Umbilical cord (tissue), 2 donors: ENCODE results near the gene ZBTB16. TPM values are rescaled to one million over a fixed set of nuclear protein-coding genes. Genes with fewer than 3 reads are reported as not detected.

ENCODE experiments used
- DNase-seq: peaks from one replicate; pipeline ENCODE4 v3.0.0-alpha.2; 2015; ENCODE audit warnings: low spot score
- total RNA-seq: library from RNA; depleted of rRNA; stranded (reverse); fragments of >200 nt; gene quantifications from one replicate; pipeline ENCODE4 v1.2.3, GENCODE V29; 2014; ENCODE audit warnings: low replicate concordance; ENCODE audit not compliant: insufficient read depth

Gene ZBTB16
- total RNA-seq, 1 donor from 2014 or later, result 83.3 TPM

DNA sequence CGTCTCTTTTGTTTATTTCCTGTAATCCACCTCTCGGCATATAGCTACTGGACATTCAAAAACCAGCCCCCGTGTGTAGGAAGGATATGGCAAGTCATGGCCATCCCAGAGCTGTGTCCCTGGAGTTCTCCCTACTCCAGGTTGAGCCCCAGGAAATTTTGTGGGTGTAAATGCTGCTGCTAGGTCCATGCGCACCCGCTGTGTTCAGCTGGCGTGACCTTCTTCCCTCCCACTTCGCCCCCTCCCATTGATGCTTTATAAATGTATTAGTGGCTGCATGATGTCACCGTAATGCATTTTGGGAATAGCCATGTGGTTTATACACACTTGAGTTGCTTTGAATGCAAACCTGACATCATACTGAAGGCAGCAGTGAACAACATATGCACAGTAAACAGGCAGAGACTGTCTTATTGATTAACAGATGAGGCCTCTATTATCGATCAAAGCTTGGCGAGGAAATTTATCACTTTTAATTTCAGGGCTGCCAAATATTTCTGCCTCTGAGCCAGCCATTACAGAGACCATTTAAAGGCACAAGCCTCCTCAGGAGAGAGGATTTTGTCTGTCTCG lies 123.0 kb downstream of the ZBTB16 start:
- DNase-seq, result no peak

DNA sequence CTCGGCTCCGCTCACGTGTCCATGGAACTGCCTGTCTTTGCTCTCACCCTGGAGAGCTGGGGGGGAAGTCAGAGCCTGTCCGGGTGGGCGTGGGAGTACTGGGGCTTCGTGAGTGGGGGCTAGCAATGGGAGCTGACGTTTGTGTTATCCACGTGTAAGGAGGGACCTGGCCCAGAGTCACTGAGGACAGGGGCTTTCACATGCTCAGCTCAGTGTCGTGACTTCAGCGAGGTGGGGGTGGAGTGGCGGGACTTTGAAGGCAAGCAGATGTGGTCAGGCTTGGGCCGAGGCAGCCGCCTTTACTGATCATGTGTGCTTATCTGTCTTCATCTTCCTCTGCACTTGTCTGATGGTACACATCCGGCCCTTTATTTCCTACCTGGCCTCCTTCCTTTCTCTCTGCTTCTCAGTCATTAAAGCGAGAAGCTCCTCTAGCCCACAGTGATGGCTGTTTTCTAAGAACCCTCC lies 123.6 kb downstream of the ZBTB16 start:
- DNase-seq, result no peak

DNA sequence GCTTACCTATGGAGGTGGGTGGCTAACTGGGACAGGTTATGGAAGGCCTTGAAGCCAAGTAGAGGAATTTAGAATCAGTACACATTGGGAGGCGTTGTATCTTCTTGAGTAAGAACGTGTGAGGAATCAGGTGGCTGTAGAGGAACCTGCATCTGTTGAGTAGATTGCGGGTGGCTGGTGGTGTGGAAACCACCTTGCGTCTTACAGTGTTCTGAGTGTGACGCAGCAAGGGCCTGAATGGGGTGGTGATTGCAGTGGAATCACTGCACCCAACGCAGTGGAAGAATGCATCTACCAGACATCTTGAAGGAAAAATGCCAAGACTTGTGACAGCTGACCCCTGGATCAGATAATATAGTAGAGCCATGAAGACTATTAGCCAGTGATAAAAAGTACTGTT lies 125.9 kb downstream of the ZBTB16 start:
- no peak for DNase-seq

DNA sequence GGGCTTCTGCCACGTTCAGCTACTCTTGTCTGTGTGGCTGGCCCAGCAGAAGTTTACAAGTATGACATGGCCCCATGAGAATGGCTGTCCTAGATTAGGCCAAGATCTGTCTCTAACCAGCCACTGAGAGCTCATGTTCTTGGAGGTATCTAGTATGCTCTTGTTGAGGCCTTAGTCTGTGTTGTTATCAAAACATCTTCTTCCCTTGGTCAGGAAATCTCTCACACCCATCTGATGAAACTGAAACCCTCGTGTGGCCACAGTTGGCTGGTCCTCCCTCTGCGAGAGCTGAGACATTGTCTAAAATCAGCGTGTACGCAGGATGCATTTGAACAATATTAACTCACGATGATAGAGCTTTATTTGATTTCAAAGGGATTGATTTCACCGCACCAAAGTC lies 127.7 kb downstream of the ZBTB16 start:
- DNase-seq, result no peak

DNA sequence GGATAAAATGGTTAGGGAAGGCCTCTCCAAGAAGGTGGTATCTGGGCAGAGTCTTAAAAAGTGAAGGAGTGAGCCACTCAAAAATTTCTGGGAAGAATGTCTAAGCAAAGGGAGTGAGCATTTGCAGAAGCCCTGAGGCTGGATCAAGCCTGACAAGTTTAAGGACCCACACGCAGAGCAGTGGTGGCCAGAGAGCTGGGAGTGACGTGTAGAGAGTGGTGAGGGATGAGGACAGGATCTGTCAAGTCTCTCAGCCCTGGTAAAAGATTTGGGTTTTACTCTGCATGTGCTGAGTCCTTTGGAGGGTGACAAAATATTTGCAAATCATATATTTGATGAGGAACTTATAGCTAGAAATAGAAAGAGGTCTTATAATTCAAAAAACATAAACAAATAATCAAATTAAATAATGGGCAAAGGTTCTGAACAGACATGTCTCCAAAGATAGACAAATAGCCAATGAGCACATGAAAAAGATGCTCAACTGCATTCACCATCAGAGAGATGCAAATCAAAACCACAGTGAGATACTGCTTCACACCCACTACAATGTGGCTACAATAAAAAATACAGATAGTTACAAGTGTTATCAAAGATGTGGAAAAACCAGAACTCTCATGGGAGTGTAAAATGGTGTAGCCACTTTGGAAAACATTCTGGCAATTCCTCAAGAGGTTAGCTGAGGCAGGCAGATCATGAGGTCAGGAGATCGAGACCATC lies 129.5 kb downstream of the ZBTB16 start:
- DNase-seq, result no peak

DNA sequence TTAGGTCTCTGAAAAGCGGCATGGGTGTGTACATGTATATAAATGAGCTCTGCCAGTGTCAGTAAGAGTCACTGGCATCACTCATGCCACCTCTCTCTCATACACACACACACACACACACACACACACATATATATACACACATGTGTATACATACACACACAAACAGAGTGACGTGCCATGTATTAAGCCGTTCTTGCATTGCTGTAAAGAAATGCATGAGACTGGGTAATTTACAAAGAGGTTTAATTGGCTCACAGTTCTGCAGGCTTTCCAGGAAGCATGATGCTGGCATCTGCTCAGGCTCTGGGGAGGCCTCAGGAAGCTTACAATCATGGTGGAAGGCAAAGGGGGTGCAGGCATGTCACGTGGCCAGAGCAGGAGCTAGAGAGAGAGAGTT lies 131.1 kb downstream of the ZBTB16 start:
- no peak for DNase-seq

DNA sequence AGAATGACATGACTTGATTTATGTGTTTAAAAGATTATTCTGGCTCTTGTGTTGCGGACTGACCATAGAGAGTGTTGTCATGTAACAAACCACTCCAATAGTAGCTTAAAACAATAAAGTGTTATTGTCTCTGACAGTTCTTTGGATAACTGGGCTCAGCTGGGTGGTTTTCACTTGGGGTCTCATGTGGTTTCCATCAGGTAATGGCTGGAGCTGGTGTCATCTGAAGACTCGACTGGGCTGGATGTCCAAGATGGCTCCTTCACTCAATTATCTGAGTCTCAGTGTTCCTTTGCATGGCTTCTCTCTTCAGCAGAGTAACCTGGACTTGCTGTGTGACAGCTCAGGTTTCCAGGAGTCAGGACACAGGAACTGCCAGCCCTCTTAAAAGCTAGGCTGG lies 132.4 kb downstream of the ZBTB16 start:
- no peak for DNase-seq

DNA sequence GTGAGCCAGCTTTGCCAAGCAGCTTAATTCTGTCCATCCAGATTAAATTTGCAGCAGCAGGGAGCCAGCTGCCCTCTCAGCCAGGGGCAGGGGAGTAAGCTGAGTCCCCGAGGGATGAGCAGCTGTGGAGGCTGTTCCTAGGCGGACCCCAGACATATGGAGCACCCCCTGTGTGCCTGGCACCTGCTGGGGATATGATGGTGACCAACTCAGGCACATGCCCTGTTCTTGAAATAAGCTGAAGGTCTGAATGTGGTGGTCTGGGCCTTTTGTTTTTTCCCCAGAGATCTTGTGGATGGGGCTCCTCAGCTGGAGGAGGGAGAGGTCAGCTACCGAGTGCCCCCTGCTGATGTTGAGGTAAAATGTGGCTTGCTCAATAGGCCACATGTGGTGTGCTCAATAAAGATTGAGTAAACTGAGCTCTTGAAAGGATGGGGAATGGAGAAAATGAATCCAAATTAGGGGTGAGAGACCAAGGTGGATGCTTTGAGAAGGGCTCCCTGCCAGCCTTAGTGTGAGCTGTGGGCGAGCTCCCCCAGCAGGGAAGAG lies 133.4 kb downstream of the ZBTB16 start:
- DNase-seq, result no peak

DNA sequence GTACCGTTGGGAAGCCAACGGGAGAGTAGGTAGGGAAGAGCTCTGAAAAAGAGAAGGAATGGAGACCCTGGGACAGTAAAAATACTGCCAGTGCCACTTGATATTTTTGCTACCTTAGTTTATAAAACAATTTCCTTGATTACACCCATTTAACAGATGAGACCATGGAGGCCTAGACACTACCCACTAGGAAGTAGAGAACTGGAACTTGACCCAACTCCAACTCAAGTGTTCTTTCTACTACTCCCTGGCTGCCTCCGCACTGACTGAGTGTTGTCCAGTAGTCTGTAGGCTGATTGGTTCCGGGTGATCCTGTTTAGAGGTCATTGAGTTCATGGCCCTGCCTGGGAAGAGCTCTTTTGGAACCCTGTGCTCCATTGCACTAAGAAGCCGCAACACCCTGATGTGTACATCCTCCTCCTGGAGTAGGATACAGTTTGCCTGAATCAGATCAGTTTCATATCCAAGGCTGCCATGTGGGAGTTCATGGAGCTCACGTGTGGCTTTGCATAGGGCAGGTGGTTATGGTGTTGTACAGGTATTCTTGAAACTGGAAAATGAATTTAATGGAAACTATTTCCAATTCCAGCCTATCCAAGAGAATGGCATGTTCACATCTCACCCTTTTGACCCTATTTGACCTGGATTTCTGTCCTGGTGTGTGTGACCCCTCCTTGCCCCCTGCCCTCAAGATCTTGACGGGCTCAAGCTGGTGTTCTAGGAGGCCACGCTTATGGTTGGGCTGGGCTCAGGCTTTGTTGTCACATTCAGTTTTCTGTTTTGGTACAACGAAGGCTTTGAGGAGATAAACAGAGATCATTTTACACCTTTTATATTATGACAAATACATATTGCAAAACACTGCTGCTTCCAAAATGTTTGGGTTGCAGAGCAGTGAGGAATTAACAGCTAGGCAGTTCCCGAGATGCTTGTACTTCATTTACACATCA lies 134.5 kb downstream of the ZBTB16 start:
- DNase-seq, result no peak

DNA sequence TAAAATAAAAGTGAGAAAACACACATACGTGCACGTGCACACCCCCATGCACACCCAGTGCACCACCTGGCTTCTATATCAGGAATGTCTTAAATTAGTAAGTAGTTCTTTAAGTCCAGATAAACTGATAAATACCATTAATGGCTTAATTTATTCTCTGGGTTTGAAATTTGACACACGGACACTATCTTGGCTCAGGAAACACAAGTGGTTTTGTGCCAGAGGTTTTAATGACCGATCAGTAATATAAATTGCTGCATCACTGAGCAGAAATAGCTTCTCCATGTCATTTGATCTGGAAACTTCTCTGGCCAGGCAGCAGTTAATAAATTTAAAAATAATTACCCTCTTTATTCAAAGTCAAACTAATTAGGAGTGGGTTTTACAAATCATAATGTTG lies 135.2 kb downstream of the ZBTB16 start:
- DNase-seq, result no peak

DNA sequence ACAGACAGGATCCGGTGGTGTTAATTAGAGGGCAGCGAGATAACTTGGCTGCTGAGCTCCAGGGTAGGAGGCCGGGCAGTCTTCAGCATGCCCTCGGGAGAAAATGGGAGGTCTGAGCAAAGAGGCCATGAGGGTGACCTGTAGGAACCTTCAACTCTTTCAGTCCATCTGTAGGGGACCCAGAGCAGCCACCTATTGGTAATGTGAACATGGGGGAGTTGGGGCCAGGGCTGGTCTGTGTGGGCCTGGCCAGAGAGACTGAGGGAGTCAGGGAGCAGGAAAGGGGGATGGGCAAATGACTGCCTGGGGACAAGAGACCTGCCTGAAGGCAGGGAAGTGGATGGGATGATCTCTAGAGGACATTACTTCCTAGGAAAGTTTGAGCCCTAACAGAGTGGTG lies 135.6 kb downstream of the ZBTB16 start:
- DNase-seq, result no peak

DNA sequence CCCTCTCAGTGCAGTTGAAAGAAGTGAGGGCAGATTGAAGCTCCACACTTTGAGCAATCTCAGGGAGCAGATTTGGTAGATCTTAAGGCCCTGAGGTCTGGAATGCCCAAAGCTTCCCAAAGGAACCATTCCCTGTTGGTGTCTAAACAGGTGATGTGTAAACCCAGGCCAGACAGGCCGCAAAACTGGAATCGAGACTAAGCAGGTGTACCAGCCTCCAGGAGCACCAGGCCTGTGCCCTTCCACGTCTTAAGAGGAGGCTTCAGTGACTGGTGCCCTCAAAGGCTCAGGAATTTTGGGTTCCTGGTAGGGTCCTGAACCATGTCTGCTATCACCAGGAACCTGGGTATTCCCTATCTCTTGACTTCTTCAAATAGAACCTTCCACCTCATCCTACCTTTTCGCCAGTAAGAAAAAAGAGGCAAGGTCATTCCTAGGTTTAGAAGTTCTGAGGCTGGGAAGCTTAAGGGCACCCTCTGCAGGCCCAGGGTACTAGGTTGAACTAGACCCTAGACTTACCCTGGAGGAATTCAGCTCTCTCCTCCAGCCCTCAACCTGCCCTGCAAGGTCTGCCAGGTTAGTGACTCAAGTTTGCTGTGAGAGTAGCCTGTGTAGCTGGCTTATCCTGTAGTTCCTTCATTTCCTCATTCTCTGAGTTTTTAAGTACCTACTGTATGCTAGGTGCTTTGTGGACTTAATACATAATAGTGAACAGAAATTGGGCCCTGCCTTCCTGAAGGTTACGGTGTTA lies 136.6 kb downstream of the ZBTB16 start:
- no peak for DNase-seq

DNA sequence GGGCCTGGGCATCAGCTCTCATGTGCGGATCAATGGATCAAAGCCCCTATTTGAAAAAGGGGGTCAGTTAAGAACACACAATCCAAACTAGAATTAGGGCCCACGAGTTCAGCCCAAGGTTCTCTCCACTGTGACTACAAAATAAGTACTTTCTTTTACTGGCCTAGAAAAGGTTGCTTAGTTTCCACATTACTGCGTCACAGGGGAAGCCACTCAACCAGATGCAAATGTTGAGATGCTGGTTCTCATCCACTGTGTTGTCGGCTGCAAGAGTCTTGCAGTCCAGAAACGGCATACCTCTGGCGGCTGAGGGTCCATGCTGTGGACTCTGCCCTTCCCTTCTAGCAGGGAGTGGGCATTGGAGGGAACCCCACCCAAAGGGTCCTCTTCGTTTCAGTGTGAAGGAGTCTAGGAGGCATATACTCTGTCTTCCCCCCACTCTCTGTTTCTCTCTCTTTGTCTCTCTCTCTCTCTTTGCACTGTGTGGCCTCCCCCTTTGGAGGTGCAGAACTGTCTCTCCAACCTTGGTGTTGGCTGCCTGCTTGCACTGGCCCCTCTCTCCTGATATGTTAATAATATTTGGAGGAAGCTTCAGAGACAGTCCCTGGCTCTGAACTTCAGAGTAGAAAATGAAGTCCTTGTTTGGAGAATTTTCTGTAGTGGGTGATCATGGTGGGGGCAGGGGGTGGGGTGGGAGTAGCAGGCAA lies 137.6 kb downstream of the ZBTB16 start:
- no peak for DNase-seq

DNA sequence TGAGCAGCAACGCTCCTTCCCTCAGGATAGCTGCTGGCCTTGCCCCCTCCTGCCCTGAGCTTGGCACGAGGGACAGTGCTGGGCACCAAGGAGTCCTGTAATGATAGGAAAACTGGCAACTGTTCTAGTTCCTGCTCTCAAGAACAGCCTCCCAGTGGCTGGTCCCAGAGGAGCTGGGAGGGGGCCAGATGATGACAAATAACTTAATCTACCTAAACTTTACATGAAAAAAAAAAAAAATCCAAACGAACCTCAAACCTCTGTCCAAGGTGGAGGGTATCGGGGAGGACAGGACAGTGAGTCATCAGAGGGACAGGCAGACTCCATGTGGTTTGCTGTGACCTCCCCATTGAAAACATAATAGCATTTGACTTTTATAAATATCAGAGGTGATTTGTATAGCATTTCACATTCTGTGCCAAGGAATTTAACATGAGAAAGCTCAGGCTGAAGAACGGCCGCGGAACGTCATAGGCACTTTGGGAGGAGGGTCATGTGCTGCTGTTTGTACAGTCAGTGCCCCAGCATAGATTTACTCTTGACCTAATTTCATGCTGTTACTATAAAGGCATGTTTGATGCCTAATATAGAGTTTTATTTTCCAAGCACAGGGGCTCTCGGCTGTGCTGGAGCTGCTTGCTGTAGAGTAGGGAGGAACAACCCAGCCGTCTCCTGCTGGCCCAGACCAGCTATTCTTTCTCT lies 138.4 kb downstream of the ZBTB16 start:
- peak; percentile 98 for DNase-seq

DNA sequence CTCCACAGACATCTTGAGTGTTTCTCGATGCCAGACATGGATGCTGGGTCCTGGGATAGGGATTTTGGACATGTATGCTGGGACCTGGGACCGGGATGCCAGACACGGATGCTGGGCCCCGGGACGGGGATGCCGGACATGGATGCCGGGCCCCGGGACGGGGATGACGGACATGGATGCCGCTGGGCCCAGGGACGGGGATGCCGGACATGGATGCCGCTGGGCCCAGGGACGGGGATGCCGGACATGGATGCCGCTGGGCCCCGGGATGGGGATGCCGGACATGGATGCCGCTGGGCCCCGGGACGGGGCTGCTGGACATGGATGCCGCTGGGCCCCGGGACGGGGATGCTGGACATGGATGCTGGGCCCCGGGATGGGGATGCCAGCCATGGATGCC lies 139.5 kb downstream of the ZBTB16 start:
- no peak for DNase-seq

DNA sequence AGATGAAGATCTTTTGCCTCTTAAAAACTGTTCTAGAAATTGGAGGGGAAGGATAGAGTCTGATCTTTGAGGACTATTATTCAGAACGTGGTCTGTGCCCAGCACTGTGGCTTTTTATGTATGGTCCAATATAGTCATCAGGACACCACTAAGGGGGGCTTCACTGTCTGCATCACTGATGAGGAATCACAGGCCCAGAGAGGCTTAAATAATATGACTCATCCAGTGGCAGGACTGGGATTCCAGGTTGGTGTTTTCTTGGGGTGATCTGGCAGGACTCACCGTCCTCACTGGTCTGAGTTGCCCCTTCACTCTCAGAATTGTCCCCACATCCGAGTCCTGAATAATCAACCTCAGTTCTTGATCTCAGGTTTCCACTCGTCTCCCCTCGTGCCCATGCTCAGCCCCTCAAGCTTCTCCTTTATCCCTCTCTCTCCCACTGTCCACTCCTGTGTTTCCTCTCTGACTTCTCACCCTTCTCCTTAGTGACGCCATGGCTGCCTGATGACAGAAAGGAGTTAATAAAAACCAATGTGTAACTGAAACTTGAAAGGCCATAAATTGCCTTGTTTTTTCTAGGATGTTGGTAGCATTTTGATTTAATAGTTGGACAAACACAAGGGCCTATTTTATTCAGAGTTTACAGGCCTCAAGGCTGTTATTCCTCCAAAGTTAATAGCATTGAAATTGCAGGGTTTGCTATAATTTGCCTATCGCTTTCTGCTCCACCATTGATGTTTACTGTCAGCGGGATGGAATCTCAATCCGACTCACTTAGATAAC lies 141.0 kb downstream of the ZBTB16 start:
- no peak for DNase-seq

DNA sequence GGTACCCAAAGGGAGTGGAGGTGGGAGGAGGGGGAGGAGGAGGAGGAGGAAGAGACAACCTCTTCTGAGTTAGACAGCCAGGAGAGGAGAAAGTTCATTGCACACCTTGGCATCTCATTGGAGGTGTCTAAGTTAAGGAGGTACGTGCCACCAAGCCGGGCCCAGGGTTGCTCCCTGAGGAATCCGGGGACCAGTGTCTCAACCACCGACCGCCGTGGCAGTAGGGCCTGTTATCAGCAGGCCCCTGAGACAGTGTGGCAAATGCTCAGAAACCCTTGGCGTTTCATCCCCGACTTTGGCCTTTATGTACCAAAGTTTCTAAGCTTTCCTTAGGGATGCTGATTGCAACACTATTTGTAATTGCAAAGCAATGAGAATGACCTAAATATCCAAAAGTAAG lies 141.7 kb downstream of the ZBTB16 start:
- DNase-seq, result no peak

DNA sequence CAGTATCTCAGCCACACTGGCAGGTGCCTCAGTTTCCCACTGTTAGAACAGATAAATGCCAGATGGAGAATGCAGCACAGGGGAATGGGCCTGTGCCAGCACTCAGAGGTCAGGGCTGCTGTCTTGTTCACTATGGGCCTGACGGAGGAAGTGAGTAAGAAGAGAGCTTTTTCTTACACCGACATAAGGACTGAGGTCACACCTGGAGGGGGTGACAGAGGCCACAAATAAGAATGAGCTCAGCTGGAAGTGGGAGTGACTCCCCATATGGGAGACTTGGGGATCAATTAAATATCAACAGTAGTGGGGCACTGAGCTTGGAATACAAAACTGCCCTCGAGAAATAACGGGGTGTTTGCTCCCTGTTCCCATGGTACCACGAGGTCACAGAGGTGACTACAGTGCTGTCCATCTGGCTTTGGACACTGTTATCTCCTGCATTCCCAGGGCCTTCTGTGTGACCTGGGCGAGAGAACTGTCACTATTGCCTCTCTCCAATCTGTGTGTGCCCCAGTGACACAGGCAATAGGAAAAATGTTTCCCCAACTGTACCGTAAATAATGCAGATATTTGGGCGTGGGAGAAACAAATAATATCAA lies 142.6 kb downstream of the ZBTB16 start:
- DNase-seq, result no peak

DNA sequence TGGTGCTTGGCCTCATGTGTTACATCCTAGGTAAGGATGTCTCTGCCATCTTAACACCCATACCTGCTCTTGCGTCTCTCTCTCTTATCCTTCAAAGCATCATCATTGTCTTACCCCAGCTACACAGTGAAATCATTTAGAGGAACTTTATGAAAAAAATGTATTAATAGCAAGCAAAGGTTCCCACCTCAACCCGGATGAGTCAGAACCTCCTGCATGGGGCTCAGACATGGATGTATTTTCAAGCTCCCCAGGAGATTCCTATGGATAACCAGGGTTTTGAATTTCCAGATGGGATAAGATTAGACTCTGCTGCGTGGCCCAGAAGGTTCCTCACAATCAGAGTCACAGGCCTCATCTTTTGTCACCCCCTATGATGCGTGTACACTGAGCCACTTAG lies 147.6 kb downstream of the ZBTB16 start:
- DNase-seq, result no peak
